HG02981 (cell line): ENCODE measurements around the gene ARHGEF12.
A peak's percentile ranks its signal among the peaks of the same experiment; 100 is the strongest.

Experiments used
- ATAC-seq: cut with Tn5 transposase; IDR thresholded peaks from one replicate; pipeline ENCODE4 v1.9.1; 2021; ENCODE audit warnings: mild to moderate bottlenecking, moderate library complexity; ENCODE audit not compliant: unreplicated experiment

Gene ARHGEF12

GRCh38 chr11:120335908-120336640, at the start of gene ARHGEF12:
Gene ARHGEF12, plus strand, starts transcription at chr11:120336413. Its CDS starts 831 bp downstream, at chr11:120337244.
- ATAC-seq: peak; percentile 59

GRCh38 chr11:120288021-120288420, 48.2 kb upstream of the ARHGEF12 start:
- no peak for ATAC-seq

GRCh38 chr11:120289426-120289825, 46.8 kb upstream of the ARHGEF12 start:
- ATAC-seq: no peak

GRCh38 chr11:120290956-120291355, 45.3 kb upstream of the ARHGEF12 start:
- no peak for ATAC-seq

- no peak for ATAC-seq
These were observed 43.0 kb upstream of the ARHGEF12 start for GRCh38 chr11:120293038-120293800.

- ATAC-seq: no peak
These were observed 42.1 kb upstream of the ARHGEF12 start for GRCh38 chr11:120294096-120294495.

GRCh38 chr11:120295099-120295498, 41.1 kb upstream of the ARHGEF12 start:
- ATAC-seq: no peak

GRCh38 chr11:120296554-120296953, 39.7 kb upstream of the ARHGEF12 start:
- ATAC-seq: no peak

GRCh38 chr11:120298461-120298860, 37.8 kb upstream of the ARHGEF12 start:
- no peak for ATAC-seq

- ATAC-seq: no peak
These were observed 34.0 kb upstream of the ARHGEF12 start for GRCh38 chr11:120302001-120302805.

- peak; percentile 80 for ATAC-seq
These were observed 33.1 kb upstream of the ARHGEF12 start for GRCh38 chr11:120303004-120303637.

- no peak for ATAC-seq
These were observed 31.7 kb upstream of the ARHGEF12 start for GRCh38 chr11:120304526-120304925.

- ATAC-seq: no peak
These were observed 30.9 kb upstream of the ARHGEF12 start for GRCh38 chr11:120305286-120305685.

GRCh38 chr11:120306519-120307242, 29.5 kb upstream of the ARHGEF12 start:
- ATAC-seq: no peak

- ATAC-seq: no peak
These were observed 28.7 kb upstream of the ARHGEF12 start for GRCh38 chr11:120307476-120307875.

GRCh38 chr11:120308081-120308480, 28.1 kb upstream of the ARHGEF12 start:
- no peak for ATAC-seq

- ATAC-seq: no peak
These were observed 25.3 kb upstream of the ARHGEF12 start for GRCh38 chr11:120310870-120311269.

- no peak for ATAC-seq
These were observed 21.4 kb upstream of the ARHGEF12 start for GRCh38 chr11:120314861-120315260.

- no peak for ATAC-seq
These were observed 19.1 kb upstream of the ARHGEF12 start for GRCh38 chr11:120316880-120317688.
